HG02840 (cell line): ENCODE measurements around the gene ATP1A3.

Experiments
- ATAC-seq: cut with Tn5 transposase; IDR thresholded peaks from one replicate; pipeline ENCODE4 v1.9.1; 2021; ENCODE audit warnings: mild to moderate bottlenecking, moderate library complexity, moderate number of reproducible peaks; ENCODE audit not compliant: unreplicated experiment, low FRiP score

ATP1A3 gene

GRCh38 chr19:41930926-41931592 is 63.0 kb downstream of the ATP1A3 start:
- no peak for ATAC-seq

GRCh38 chr19:41930322-41930722 is 63.7 kb downstream of the ATP1A3 start:
- ATAC-seq, result no peak

- ATAC-seq, result no peak
These were observed 64.4 kb downstream of the ATP1A3 start for GRCh38 chr19:41929536-41930071.

GRCh38 chr19:41928754-41929535 is 65.1 kb downstream of the ATP1A3 start:
- ATAC-seq, result no peak

GRCh38 chr19:41928221-41928683 is 65.8 kb downstream of the ATP1A3 start, which contains the start of gene ERFL:
TSS of gene ERFL (minus strand) at chr19:41928449. CDS start at chr19:41912919, 15,530 bp downstream.
- ATAC-seq, result no peak

GRCh38 chr19:41927497-41928192 is 66.4 kb downstream of the ATP1A3 start:
- ATAC-seq, result no peak

GRCh38 chr19:41926763-41927496 is 67.1 kb downstream of the ATP1A3 start:
- no peak for ATAC-seq

GRCh38 chr19:41926028-41926762 is 67.8 kb downstream of the ATP1A3 start:
- ATAC-seq, result no peak

- no peak for ATAC-seq
These were observed 68.6 kb downstream of the ATP1A3 start for GRCh38 chr19:41925208-41926003.

GRCh38 chr19:41924151-41925145 is 69.6 kb downstream of the ATP1A3 start:
- ATAC-seq, result no peak

GRCh38 chr19:41923045-41923788 is 70.8 kb downstream of the ATP1A3 start:
- ATAC-seq, result no peak

GRCh38 chr19:41922585-41922984 is 71.4 kb downstream of the ATP1A3 start:
- ATAC-seq, result no peak

GRCh38 chr19:41921577-41922576 is 72.2 kb downstream of the ATP1A3 start:
- ATAC-seq, result no peak

- ATAC-seq, result no peak
These were observed 73.0 kb downstream of the ATP1A3 start for GRCh38 chr19:41920882-41921576.
